Ishikawa (cell line): ENCODE data around the gene GALE.

Source experiments
- CEBPB ChIP-seq: IDR thresholded peaks from 2 replicates; pipeline ENCODE4 v1.6.1; 2012
- CREB1 ChIP-seq: IDR thresholded peaks from 2 replicates; pipeline ENCODE4 v1.6.1; 2012; ENCODE audit warnings: low read depth
- EGR1 ChIP-seq: IDR thresholded peaks from 2 replicates; pipeline ENCODE4 v1.6.1; 2012
- EP300 ChIP-seq: IDR thresholded peaks from 2 replicates; pipeline ENCODE4 v1.6.1; 2012; ENCODE audit warnings: borderline replicate concordance
- FOXM1 ChIP-seq: IDR thresholded peaks from 2 replicates; pipeline ENCODE4 v1.6.1; 2012; ENCODE audit warnings: low read depth, borderline replicate concordance
- NFIC ChIP-seq: IDR thresholded peaks from 2 replicates; pipeline ENCODE4 v1.6.1; 2012
- RAD21 ChIP-seq: IDR thresholded peaks from 2 replicates; pipeline ENCODE4 v1.6.1; 2012; ENCODE audit warnings: low read depth
- TAF1 ChIP-seq: IDR thresholded peaks from 2 replicates; pipeline ENCODE4 v1.6.1; 2012; ENCODE audit warnings: low read depth, mild to moderate bottlenecking
- TCF12 ChIP-seq: IDR thresholded peaks from 2 replicates; pipeline ENCODE4 v1.6.1; 2012; ENCODE audit warnings: low read depth
- TEAD4 ChIP-seq: IDR thresholded peaks from 2 replicates; pipeline ENCODE4 v1.6.1; 2012
- YY1 ChIP-seq: IDR thresholded peaks from 2 replicates; pipeline ENCODE4 v1.6.1; 2012; ENCODE audit warnings: low read depth
- ZBTB7A ChIP-seq: IDR thresholded peaks from 2 replicates; pipeline ENCODE4 v1.6.1; 2012; ENCODE audit warnings: low read depth
- TF ChIP-seq, protein P1 (sequence below): IDR thresholded peaks from 2 replicates; pipeline ENCODE4 v1.6.1; 2012; ENCODE audit warnings: low read depth, mild to moderate bottlenecking
- TF ChIP-seq, protein P2 (sequence below): IDR thresholded peaks from 2 replicates; pipeline ENCODE4 v1.6.1; 2012
- TF ChIP-seq, protein P3 (sequence below): IDR thresholded peaks from 2 replicates; pipeline ENCODE4 v1.6.1; 2012

Gene GALE

DNA sequence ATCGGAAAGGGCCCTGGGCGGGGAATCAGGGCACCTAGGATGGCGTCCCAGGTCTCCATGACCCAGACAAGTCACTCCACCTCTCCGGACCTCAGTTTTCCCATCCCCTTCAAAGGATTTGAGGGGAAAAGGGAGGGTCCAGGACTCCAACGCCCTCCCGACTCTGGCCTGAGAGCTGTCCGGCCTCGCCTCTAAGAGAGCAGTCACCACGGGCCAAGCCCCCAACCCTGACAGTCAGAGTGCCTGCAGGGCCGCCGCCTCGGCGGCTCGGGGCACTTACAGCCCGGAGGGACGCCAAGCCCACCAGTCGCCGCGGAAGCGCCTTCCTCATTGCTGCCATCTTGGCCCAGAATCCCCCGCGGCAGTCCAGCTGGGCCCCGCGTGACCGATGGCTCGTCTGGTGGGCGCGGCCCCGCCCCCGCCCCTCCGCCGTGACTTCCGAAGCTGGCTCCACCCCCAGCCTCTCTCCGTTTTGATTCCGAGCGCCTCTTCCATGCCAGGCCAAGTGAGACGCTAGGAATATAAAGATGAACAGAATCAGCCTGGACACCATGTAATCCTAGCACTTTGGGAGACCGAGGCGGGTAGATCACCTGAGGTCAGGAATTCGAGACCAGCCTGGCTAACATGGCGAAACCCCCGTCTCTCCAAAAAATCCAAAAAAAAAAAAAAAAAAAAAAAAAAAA, 24.7 kb upstream of the GALE start, which contains the start of gene HMGCL:
Gene HMGCL, minus strand, starts transcription at position 354 of the 686 bp plus-strand sequence. Its CDS starts 14 bp downstream, at position 340.
- TF ChIP-seq CREB1 = no peak
- TF ChIP-seq, protein P1, sequence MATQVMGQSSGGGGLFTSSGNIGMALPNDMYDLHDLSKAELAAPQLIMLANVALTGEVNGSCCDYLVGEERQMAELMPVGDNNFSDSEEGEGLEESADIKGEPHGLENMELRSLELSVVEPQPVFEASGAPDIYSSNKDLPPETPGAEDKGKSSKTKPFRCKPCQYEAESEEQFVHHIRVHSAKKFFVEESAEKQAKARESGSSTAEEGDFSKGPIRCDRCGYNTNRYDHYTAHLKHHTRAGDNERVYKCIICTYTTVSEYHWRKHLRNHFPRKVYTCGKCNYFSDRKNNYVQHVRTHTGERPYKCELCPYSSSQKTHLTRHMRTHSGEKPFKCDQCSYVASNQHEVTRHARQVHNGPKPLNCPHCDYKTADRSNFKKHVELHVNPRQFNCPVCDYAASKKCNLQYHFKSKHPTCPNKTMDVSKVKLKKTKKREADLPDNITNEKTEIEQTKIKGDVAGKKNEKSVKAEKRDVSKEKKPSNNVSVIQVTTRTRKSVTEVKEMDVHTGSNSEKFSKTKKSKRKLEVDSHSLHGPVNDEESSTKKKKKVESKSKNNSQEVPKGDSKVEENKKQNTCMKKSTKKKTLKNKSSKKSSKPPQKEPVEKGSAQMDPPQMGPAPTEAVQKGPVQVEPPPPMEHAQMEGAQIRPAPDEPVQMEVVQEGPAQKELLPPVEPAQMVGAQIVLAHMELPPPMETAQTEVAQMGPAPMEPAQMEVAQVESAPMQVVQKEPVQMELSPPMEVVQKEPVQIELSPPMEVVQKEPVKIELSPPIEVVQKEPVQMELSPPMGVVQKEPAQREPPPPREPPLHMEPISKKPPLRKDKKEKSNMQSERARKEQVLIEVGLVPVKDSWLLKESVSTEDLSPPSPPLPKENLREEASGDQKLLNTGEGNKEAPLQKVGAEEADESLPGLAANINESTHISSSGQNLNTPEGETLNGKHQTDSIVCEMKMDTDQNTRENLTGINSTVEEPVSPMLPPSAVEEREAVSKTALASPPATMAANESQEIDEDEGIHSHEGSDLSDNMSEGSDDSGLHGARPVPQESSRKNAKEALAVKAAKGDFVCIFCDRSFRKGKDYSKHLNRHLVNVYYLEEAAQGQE = no peak
- 0 out of 2 replicates have a peak, but pooled peaks have one; percentile 9 for TF ChIP-seq TEAD4
- TF ChIP-seq NFIC = peak; percentile 34; the same call in 1 of the 2 replicates
- peak; percentile 84 for TF ChIP-seq TCF12
- TF ChIP-seq, protein P2, sequence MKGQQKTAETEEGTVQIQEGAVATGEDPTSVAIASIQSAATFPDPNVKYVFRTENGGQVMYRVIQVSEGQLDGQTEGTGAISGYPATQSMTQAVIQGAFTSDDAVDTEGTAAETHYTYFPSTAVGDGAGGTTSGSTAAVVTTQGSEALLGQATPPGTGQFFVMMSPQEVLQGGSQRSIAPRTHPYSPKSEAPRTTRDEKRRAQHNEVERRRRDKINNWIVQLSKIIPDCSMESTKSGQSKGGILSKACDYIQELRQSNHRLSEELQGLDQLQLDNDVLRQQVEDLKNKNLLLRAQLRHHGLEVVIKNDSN = peak; percentile 97
- TF ChIP-seq ZBTB7A = peak; percentile 91
- TF ChIP-seq FOXM1 = no peak
- no peak for TF ChIP-seq EP300
- peak; percentile 100 for TF ChIP-seq TAF1
- no peak for TF ChIP-seq CEBPB
- TF ChIP-seq EGR1 = peak; percentile 91
- TF ChIP-seq RAD21 = no peak
- peak; percentile 98 for TF ChIP-seq YY1
- TF ChIP-seq, protein P3, sequence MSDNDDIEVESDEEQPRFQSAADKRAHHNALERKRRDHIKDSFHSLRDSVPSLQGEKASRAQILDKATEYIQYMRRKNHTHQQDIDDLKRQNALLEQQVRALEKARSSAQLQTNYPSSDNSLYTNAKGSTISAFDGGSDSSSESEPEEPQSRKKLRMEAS = peak; percentile 82

DNA sequence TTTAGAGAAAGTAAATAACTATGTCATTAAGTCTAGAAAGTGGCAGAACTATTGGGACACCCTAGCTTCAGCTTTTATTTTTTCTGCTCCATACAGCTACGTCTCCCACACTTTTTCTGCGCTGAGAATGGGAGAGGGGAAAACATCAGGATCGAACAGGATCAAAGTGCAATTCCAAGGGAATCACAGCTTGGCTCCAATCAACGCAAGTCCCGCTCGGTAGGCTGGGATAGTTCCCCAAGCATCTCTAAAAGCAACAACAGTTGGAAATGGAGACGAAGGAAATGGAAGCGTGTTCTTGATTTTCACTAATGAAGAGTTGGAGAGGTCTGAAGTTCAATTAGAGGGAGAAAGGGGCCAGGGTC, 24.1 kb upstream of the GALE start:
- TF ChIP-seq EGR1 = no peak

DNA sequence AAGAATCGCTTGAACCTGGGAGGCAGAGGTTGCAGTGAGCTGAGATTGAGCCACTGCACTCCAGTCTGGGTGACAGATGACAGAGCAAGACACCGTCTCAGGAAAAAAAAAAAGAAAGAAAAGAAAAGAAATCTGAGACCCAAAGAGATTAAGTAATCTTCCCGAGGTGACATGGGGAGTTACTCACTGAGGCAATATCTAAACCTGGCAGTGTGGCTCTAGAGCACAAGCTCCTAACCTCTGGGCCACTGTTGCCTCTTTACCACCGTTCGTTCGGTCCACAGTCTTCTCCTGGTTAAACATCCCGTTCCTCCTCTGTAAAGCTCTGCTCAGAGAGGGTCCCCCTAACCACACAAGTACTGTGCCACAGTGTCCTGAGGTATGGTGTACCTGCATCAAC, 23.2 kb upstream of the GALE start:
- no peak for TF ChIP-seq TCF12
- TF ChIP-seq EGR1 = no peak
- TF ChIP-seq NFIC = no peak
- no peak for TF ChIP-seq CREB1
- TF ChIP-seq, protein P1 = no peak
- TF ChIP-seq ZBTB7A = no peak
- TF ChIP-seq, protein P2 = no peak
- TF ChIP-seq, protein P3 = no peak
- no peak for TF ChIP-seq EP300

DNA sequence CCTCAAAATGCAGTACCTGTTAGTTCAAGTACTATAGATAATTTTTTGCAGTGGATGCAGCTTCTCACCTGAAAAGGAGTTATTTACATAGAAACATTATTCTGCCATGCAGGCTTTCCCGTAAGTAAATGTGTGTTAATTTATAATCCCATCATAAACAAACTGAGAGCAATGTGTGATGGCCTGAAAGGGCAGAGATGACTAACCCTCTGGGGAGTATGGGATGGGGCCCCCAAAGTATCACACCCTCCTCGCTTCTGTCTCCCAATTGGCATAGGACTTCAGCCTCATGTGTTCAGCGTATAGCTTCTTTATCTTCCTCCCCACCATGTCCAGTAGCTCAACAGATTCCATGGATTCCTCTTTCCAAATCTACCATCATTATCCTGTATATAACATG, 17.1 kb upstream of the GALE start:
- TF ChIP-seq NFIC (no peak), EGR1 (no peak), CREB1 (no peak), RAD21 (no peak), FOXM1 (no peak), YY1 (no peak), EP300 (no peak), TAF1 (no peak), TEAD4 (no peak), TCF12 (no peak)
- TF ChIP-seq, protein P2 = no peak
- TF ChIP-seq, protein P1 = no peak
- TF ChIP-seq, protein P3 = no peak
